Esophagus squamous epithelium (tissue), 4 donors: Measurements from ENCODE around the gene CHPT1.

Experiments
- POLR2A ChIP-seq, 4 donors: fragments of 450-650 bp; IDR thresholded peaks; one replicate each; pipeline ENCODE4 v1.6.1; 2017; ENCODE audit warnings: antibody characterized with exemption in 4 of 4, mild to moderate bottlenecking in 4 of 4, moderate library complexity in 3 of 4
- TF ChIP-seq, protein P1 (sequence below), 6 experiments: fragments of 450-650 bp in 4 of 6; fragments of 200-600 bp in 2 of 6; sonication (generic) in 2 of 6; IDR thresholded peaks; one replicate each; pipeline ENCODE4 v1.5.1; 2016 to 2019; ENCODE audit warnings: antibody characterized with exemption in 6 of 6, mild to moderate bottlenecking in 4 of 6, moderate library complexity in 4 of 6

DNA sequence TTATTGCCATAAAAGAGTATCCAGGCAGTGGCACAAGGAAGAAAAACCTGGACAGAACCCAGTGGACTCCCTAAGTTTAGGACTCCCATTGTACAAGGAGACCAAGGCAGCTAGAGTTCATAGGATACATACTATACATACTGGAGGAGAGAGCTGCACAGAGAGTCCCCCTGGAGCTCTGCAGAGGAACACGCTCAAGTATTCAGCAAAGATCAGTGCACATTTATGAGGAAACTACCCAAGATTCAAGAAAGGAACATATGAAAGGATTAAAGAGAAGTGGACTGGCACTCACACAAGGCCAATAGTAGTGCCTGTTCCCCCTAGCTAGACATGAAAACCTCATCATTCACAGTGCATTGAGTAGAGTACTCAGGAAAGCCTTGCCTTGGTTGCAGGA is 43.0 kb upstream of the CHPT1 start:
- TF ChIP-seq, protein P1, sequence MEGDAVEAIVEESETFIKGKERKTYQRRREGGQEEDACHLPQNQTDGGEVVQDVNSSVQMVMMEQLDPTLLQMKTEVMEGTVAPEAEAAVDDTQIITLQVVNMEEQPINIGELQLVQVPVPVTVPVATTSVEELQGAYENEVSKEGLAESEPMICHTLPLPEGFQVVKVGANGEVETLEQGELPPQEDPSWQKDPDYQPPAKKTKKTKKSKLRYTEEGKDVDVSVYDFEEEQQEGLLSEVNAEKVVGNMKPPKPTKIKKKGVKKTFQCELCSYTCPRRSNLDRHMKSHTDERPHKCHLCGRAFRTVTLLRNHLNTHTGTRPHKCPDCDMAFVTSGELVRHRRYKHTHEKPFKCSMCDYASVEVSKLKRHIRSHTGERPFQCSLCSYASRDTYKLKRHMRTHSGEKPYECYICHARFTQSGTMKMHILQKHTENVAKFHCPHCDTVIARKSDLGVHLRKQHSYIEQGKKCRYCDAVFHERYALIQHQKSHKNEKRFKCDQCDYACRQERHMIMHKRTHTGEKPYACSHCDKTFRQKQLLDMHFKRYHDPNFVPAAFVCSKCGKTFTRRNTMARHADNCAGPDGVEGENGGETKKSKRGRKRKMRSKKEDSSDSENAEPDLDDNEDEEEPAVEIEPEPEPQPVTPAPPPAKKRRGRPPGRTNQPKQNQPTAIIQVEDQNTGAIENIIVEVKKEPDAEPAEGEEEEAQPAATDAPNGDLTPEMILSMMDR (IDR thresholded peaks at IDR 0.05), result no peak
- TF ChIP-seq POLR2A (IDR thresholded peaks at IDR 0.05), result no peak
